HL-60 (cell line): ENCODE results near the gene STAC3.

Experiments used
- CTCF ChIP-seq: IDR thresholded peaks from one replicate; pipeline ENCODE4 v1.5.1; 2011; ENCODE audit warnings: low read length, control low read depth, inconsistent platforms; ENCODE audit not compliant: insufficient read depth
- REST ChIP-seq: IDR thresholded peaks from 2 replicates; pipeline ENCODE4 v1.6.1; 2012; ENCODE audit warnings: low read depth; ENCODE audit not compliant: insufficient replicate concordance

GRCh38 chr12:57201631-57202030 lies 49.4 kb downstream of the STAC3 start:
- TF ChIP-seq CTCF (no peak), REST (no peak)
